Measurements from ENCODE around the gene C17orf67.

C17orf67 gene

DNA sequence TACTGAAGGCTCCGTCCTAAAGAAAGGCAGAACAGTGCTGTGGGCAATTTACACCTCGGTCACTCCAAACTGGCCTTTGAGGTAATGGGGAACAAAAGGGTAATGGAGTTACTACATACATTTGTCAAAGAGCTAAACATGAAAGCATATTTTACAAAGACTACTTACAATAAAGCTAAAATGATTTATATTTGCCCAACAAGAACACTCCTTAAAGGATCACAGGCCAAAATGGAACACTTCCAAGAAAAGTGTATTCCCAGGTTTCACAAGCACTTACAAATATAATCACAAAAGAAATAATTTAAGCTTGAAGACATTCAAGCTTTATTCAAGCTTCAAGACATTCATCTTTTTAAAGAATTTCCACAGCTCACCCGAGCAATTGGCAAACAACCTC, 29.3 kb downstream of the C17orf67 start:
- Histone ChIP-seq H3K4me1 (ENCODE audit: control insufficient read depth in 2 of 2, insufficient read depth in 1 of 2, low read depth in 1 of 2, low read length in 2 of 2) (peaks cover 0 to 1% of the 10 kb centered on the region in 2 donors), H3K27me3 (ENCODE audit: control insufficient read depth in 3 of 3, insufficient read depth in 3 of 3, low read depth in 1 of 3, low read length in 3 of 3) (peaks cover 0 to 19% (median 0%) of the 10 kb centered on the region in 3 experiments)
- WGBS, 2 donors (ENCODE audit: extremely low coverage in 2 of 2, insufficient read length in 2 of 2, insufficient replicate concordance in 1 of 2): no CpG with 5 or more reads among the region's 3 CpGs

GRCh38 chr17:56803071-56803470, 30.6 kb downstream of the C17orf67 start:
- no peaks in the 10 kb centered on the region for H3K9me3 ChIP-seq (replicated peaks in 1 of 2; ENCODE audit: control insufficient read depth in 2 of 2, insufficient read depth in 1 of 2, low read depth in 1 of 2, low read length in 2 of 2)
- H3K27me3 ChIP-seq (ENCODE audit: control insufficient read depth in 3 of 3, insufficient read depth in 3 of 3, low read depth in 1 of 3, low read length in 3 of 3): peaks cover 0 to 24% (median 0%) of the 10 kb centered on the region in 3 experiments
- H3K18ac ChIP-seq (ENCODE audit: low read length): no peak overlapping the region
- H3K27ac ChIP-seq (replicated peaks; ENCODE audit: low read length): no peak overlapping the region
- H3K4me2 ChIP-seq (ENCODE audit: insufficient read depth, low read length, poor library complexity, severe bottlenecking): no peak overlapping the region
- no peak overlapping the region for H3K4me3 ChIP-seq (ENCODE audit: low read length in 2 of 2)
- DNase-seq (ENCODE audit: low spot score): no peak
- no peak overlapping the region for H4K91ac ChIP-seq (ENCODE audit: low read depth, low read length, poor library complexity)
- no peak overlapping the region for H2BK5ac ChIP-seq (ENCODE audit: low read length)
- no peak overlapping the region for H4K8ac ChIP-seq (ENCODE audit: low read depth, low read length)
- H3K36me3 ChIP-seq (replicated peaks in 1 of 2; ENCODE audit: control insufficient read depth in 2 of 2, insufficient read depth in 2 of 2, low read length in 2 of 2): no peaks in the 10 kb centered on the region
- H2BK15ac ChIP-seq (ENCODE audit: low read length): no peak overlapping the region
- H3K14ac ChIP-seq (ENCODE audit: low read length): no peak overlapping the region
- no peak overlapping the region for H2BK12ac ChIP-seq (ENCODE audit: low read length)
- no peak overlapping the region for H2BK120ac ChIP-seq (ENCODE audit: low read depth, low read length)
- H3K23ac ChIP-seq (ENCODE audit: low read depth, low read length, poor library complexity): no peak overlapping the region
- H3K4ac ChIP-seq (ENCODE audit: low read length): no peak overlapping the region
- no CpG with 5 or more reads among the region's 1 CpG for WGBS, 2 donors (ENCODE audit: extremely low coverage in 2 of 2, insufficient read length in 2 of 2, insufficient replicate concordance in 1 of 2)
- H3K4me1 ChIP-seq (ENCODE audit: control insufficient read depth in 2 of 2, insufficient read depth in 1 of 2, low read depth in 1 of 2, low read length in 2 of 2): peaks cover 2 to 4% of the 10 kb centered on the region in 2 donors
- H3K79me1 ChIP-seq (ENCODE audit: low read depth, low read length): no peaks in the 10 kb centered on the region
- H2AK5ac ChIP-seq (ENCODE audit: low read depth, low read length): no peak overlapping the region
- H2AFZ ChIP-seq (ENCODE audit: low read length): no peak overlapping the region
- no peak overlapping the region for H3K9ac ChIP-seq (ENCODE audit: low read depth, low read length, poor library complexity)

More for the DNA sequence above, 29.3 kb downstream of the C17orf67 start:
- Histone ChIP-seq H4K8ac (ENCODE audit: low read depth, low read length) (no peak overlapping the region), H3K36me3 (replicated peaks in 1 of 2; ENCODE audit: control insufficient read depth in 2 of 2, insufficient read depth in 2 of 2, low read length in 2 of 2) (no peaks in the 10 kb centered on the region), H3K79me1 (ENCODE audit: low read depth, low read length) (no peaks in the 10 kb centered on the region), H2BK12ac (ENCODE audit: low read length) (no peak overlapping the region), H3K9me3 (replicated peaks in 1 of 2; ENCODE audit: control insufficient read depth in 2 of 2, insufficient read depth in 1 of 2, low read depth in 1 of 2, low read length in 2 of 2) (no peaks in the 10 kb centered on the region), H4K91ac (ENCODE audit: low read depth, low read length, poor library complexity) (no peak overlapping the region), H3K4ac (ENCODE audit: low read length) (no peak overlapping the region), H2BK120ac (ENCODE audit: low read depth, low read length) (no peak overlapping the region), H3K4me2 (ENCODE audit: insufficient read depth, low read length, poor library complexity, severe bottlenecking) (no peak overlapping the region), H2AFZ (ENCODE audit: low read length) (no peak overlapping the region), H3K9ac (ENCODE audit: low read depth, low read length, poor library complexity) (no peak overlapping the region), H2AK5ac (ENCODE audit: low read depth, low read length) (no peak overlapping the region), H3K4me3 (ENCODE audit: low read length in 2 of 2) (no peak overlapping the region), H3K18ac (ENCODE audit: low read length) (no peak overlapping the region), H2BK5ac (ENCODE audit: low read length) (no peak overlapping the region), H3K27ac (replicated peaks; ENCODE audit: low read length) (no peak overlapping the region), H3K14ac (ENCODE audit: low read length) (no peak overlapping the region), H2BK15ac (ENCODE audit: low read length) (no peak overlapping the region), H3K23ac (ENCODE audit: low read depth, low read length, poor library complexity) (no peak overlapping the region)
- no peak for DNase-seq (ENCODE audit: low spot score)

DNA sequence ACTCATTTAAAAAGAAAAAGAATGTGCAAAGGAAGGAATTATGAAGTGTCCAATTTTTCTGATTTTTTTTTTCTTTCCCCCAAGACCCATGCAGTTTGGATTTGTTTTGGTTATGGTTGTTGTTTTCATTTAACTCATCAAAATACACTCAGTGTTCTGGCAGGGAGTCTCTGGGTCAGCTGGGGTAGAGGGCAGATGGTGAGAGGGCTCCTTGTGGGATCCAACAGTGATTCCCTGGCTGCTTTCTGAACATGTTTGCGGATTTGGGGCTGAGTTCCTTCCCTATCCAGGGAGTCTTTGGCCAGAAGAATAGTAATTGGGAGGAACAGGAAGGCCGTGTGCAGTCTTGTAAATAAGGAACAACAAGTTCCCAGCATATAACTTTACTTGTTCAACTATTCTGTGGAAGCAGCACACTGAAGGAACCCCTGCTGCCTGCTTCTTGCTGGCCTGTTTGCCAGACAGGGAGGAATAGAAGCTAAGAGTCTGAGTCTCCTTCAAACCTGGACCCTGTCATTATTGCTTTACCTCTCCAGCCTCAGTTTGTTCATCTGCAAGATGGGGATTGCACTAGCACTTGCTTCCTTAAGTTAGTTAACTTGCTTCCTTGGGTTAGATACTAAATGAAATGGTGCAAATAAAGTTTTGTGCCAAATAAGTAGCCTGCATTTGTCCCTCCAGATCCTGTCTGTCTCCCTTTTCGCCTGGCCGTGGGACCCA, 32.1 kb downstream of the C17orf67 start:
- Histone ChIP-seq H3K27ac (replicated peaks; ENCODE audit: low read length) (no peak overlapping the region), H3K9ac (ENCODE audit: low read depth, low read length, poor library complexity) (no peak overlapping the region)
- WGBS, 2 donors (ENCODE audit: extremely low coverage in 2 of 2, insufficient read length in 2 of 2, insufficient replicate concordance in 1 of 2): no CpG with 5 or more reads among the region's 4 CpGs

DNA sequence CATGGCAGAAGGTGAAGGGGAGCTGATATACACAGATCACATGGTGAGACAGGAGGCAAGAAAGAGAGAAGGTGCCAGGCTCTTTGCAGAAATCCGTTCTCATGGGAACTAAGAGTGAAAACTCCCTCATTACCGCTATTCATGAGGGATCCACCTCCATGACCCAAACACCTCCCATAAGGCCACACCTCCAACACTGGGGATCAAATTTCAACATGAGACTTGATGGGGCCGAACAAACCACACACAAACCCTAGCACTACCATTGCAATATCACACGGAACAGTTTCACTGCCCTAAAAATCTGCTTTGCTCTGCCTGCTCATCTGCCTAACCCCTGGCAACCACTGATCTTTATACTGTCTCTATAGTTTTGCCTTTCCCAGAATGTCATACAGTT, 34.8 kb downstream of the C17orf67 start:
- peaks cover 0 to 2% of the 10 kb centered on the region in 2 donors for H3K9me3 ChIP-seq (replicated peaks in 1 of 2; ENCODE audit: control insufficient read depth in 2 of 2, insufficient read depth in 1 of 2, low read depth in 1 of 2, low read length in 2 of 2)
- no peak overlapping the region for H3K27ac ChIP-seq (replicated peaks; ENCODE audit: low read length)
- no peak overlapping the region for H2BK15ac ChIP-seq (ENCODE audit: low read length)
- H2AK5ac ChIP-seq (ENCODE audit: low read depth, low read length): no peak overlapping the region
- H4K8ac ChIP-seq (ENCODE audit: low read depth, low read length): no peak overlapping the region
- no peaks in the 10 kb centered on the region for H3K36me3 ChIP-seq (replicated peaks in 1 of 2; ENCODE audit: control insufficient read depth in 2 of 2, insufficient read depth in 2 of 2, low read length in 2 of 2)
- H3K4me1 ChIP-seq (ENCODE audit: control insufficient read depth in 2 of 2, insufficient read depth in 1 of 2, low read depth in 1 of 2, low read length in 2 of 2): peaks cover 2 to 12% of the 10 kb centered on the region in 2 donors
- H3K9ac ChIP-seq (ENCODE audit: low read depth, low read length, poor library complexity): no peak overlapping the region
- no CpG with 5 or more reads among the region's 4 CpGs for WGBS, 2 donors (ENCODE audit: extremely low coverage in 2 of 2, insufficient read length in 2 of 2, insufficient replicate concordance in 1 of 2)
- peak overlapping the region; percentile 34 for H2AFZ ChIP-seq (ENCODE audit: low read length)
- H3K14ac ChIP-seq (ENCODE audit: low read length): no peak overlapping the region
- no peak overlapping the region for H3K4ac ChIP-seq (ENCODE audit: low read length)
- H3K79me1 ChIP-seq (ENCODE audit: low read depth, low read length): no peaks in the 10 kb centered on the region
- no peak overlapping the region for H2BK5ac ChIP-seq (ENCODE audit: low read length)
- H3K27me3 ChIP-seq (ENCODE audit: control insufficient read depth in 3 of 3, insufficient read depth in 3 of 3, low read depth in 1 of 3, low read length in 3 of 3): peaks cover 0 to 19% (median 0%) of the 10 kb centered on the region in 3 experiments
- no peak overlapping the region for H3K18ac ChIP-seq (ENCODE audit: low read length)
- H4K91ac ChIP-seq (ENCODE audit: low read depth, low read length, poor library complexity): no peak overlapping the region
- DNase-seq (ENCODE audit: low spot score): peak; percentile 41
- H3K23ac ChIP-seq (ENCODE audit: low read depth, low read length, poor library complexity): no peak overlapping the region
- H2BK12ac ChIP-seq (ENCODE audit: low read length): no peak overlapping the region
- H3K4me3 ChIP-seq (ENCODE audit: low read length in 2 of 2): no peak overlapping the region
- H2BK120ac ChIP-seq (ENCODE audit: low read depth, low read length): no peak overlapping the region
- H3K4me2 ChIP-seq (ENCODE audit: insufficient read depth, low read length, poor library complexity, severe bottlenecking): no peak overlapping the region

More for the DNA sequence above, 32.1 kb downstream of the C17orf67 start:
- Histone ChIP-seq H2AK5ac (ENCODE audit: low read depth, low read length) (no peak overlapping the region), H2BK12ac (ENCODE audit: low read length) (no peak overlapping the region), H3K4me1 (ENCODE audit: control insufficient read depth in 2 of 2, insufficient read depth in 1 of 2, low read depth in 1 of 2, low read length in 2 of 2) (peaks cover 2 to 8% of the 10 kb centered on the region in 2 donors), H2BK120ac (ENCODE audit: low read depth, low read length) (no peak overlapping the region), H2AFZ (ENCODE audit: low read length) (no peak overlapping the region), H3K9me3 (replicated peaks in 1 of 2; ENCODE audit: control insufficient read depth in 2 of 2, insufficient read depth in 1 of 2, low read depth in 1 of 2, low read length in 2 of 2) (no peaks in the 10 kb centered on the region), H2BK5ac (ENCODE audit: low read length) (no peak overlapping the region), H3K14ac (ENCODE audit: low read length) (no peak overlapping the region), H3K23ac (ENCODE audit: low read depth, low read length, poor library complexity) (no peak overlapping the region), H3K36me3 (replicated peaks in 1 of 2; ENCODE audit: control insufficient read depth in 2 of 2, insufficient read depth in 2 of 2, low read length in 2 of 2) (no peaks in the 10 kb centered on the region), H3K4me3 (ENCODE audit: low read length in 2 of 2) (no peak overlapping the region), H3K4ac (ENCODE audit: low read length) (no peak overlapping the region), H4K91ac (ENCODE audit: low read depth, low read length, poor library complexity) (no peak overlapping the region), H4K8ac (ENCODE audit: low read depth, low read length) (no peak overlapping the region), H3K18ac (ENCODE audit: low read length) (no peak overlapping the region), H3K27me3 (ENCODE audit: control insufficient read depth in 3 of 3, insufficient read depth in 3 of 3, low read depth in 1 of 3, low read length in 3 of 3) (peaks cover 0 to 24% (median 0%) of the 10 kb centered on the region in 3 experiments), H3K4me2 (ENCODE audit: insufficient read depth, low read length, poor library complexity, severe bottlenecking) (no peak overlapping the region), H3K79me1 (ENCODE audit: low read depth, low read length) (no peaks in the 10 kb centered on the region), H2BK15ac (ENCODE audit: low read length) (no peak overlapping the region)
- DNase-seq (ENCODE audit: low spot score): no peak

Measured in neuronal stem cell (in vitro differentiated cells).